Right lobe of liver (tissue), 4 donors: Measurements from ENCODE around the gene SLC45A1.

Experiments used
- CTCF ChIP-seq, 4 donors: fragments of 200-600 bp in 3 of 4; fragments of 450-650 bp in 1 of 4; IDR thresholded peaks; one replicate each; pipeline versions ENCODE4 v1.5.1 to v1.8.0; 2016 to 2022; ENCODE audit warnings: antibody characterized with exemption in 4 of 4, mild to moderate bottlenecking in 2 of 4
- POLR2A ChIP-seq: fragments of 450-650 bp; IDR thresholded peaks from one replicate; pipeline ENCODE4 v1.6.1; 2017; ENCODE audit warnings: antibody characterized with exemption, mild to moderate bottlenecking
- donor health status: DM: no; HTN: no; CAD: no.
- donor health status: DM: no; HTN: no; CAD: no.
- donor health status: DM: no; HTN: yes; CAD: no.

- TF ChIP-seq CTCF (IDR thresholded peaks at IDR 0.05) (no peak), POLR2A (no peak)
Measured at GRCh38 chr1:8342325-8342724, 24.4 kb downstream of the SLC45A1 start.
